Measurements from ENCODE around the gene LAMC2. TPM values are rescaled to one million over a fixed set of nuclear protein-coding genes. Genes with fewer than 3 reads are reported as not detected.

Gene LAMC2
- total and polyA plus RNA-seq, 2 of the 8 experiments (the other 6 are each of a cell fraction or from before 2014, with no cell fraction given) = 4.6 to 12.9 TPM

DNA sequence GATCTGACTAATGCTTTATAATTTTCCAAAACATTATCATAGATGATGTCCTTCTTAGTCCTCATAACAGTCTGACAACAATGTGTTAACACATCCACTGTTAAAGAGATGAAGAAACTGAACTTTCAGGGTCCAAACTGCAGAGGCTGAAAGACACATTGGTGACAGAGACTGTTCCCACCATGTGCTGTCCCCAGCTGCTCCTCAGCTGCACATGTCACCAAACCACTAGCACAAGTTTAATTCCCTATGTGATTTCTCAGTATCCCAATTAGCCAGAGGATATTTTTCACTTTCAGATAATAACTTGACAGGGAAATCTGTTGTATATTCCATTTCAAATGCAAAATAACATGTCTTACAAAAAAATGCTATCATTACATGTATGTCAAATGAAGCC lies 24.6 kb downstream of the LAMC2 start:
- H3K9me3 ChIP-seq (ENCODE audit: insufficient read depth in 2 of 2, low read depth in 1 of 2, low read length in 1 of 2) = no peaks in the 10 kb centered on the region
- ChIA-PET CTCF (ENCODE audit: partially characterized antibody) (no interaction called here), POLR2A (ENCODE audit: partially characterized antibody) (no interaction called here)
- no peak overlapping the region for H3K23ac ChIP-seq (ENCODE audit: insufficient read length)
- no peak overlapping the region for H2BK120ac ChIP-seq (replicated peaks; ENCODE audit: low read depth, low read length)
- H4K8ac ChIP-seq (ENCODE audit: extremely low read depth, insufficient read depth, low read length) = no peak overlapping the region
- no peak overlapping the region for H3K18ac ChIP-seq (ENCODE audit: extremely low read depth, low read length)
- no peak overlapping the region for H2BK20ac ChIP-seq (ENCODE audit: low read length)
- H4K91ac ChIP-seq (replicated peaks; ENCODE audit: insufficient read length, low read length) = no peak overlapping the region
- H3K36me3 ChIP-seq (ENCODE audit: control insufficient read depth in 2 of 4, insufficient read depth in 4 of 4, low read length in 3 of 4) = no peaks in the 10 kb centered on the region
- no peak overlapping the region for H3K14ac ChIP-seq (ENCODE audit: insufficient read length)
- H2AK5ac ChIP-seq (ENCODE audit: low read depth, low read length) = no peak overlapping the region
- no peaks in the 10 kb centered on the region for H3K79me2 ChIP-seq (ENCODE audit: control insufficient read depth in 1 of 2, insufficient read depth in 2 of 2, low read length in 2 of 2)
- no peak overlapping the region for H3K27ac ChIP-seq (ENCODE audit: low read depth, low read length)
- no peak overlapping the region for H3K56ac ChIP-seq (replicated peaks; ENCODE audit: insufficient read length, low read depth, low read length)
- H3K4me3 ChIP-seq (ENCODE audit: extremely low read depth in 1 of 4, insufficient read depth in 2 of 4, low read depth in 3 of 4, low read length in 4 of 4) = no peak overlapping the region
- H4K5ac ChIP-seq (ENCODE audit: insufficient read length, low read depth, low read length) = no peak overlapping the region
- H2BK12ac ChIP-seq (ENCODE audit: low read depth, low read length) = no peak overlapping the region
- no peaks in the 10 kb centered on the region for H4K20me1 ChIP-seq (replicated peaks in 1 of 2; ENCODE audit: control insufficient read depth in 1 of 2, insufficient read depth in 2 of 2, low read length in 2 of 2)
- H2BK15ac ChIP-seq (ENCODE audit: low read length) = no peak overlapping the region
- no peak overlapping the region for H3K4me2 ChIP-seq (ENCODE audit: insufficient read depth in 1 of 2, low read depth in 2 of 2, low read length in 2 of 2)
- no peaks in the 10 kb centered on the region for H3K79me1 ChIP-seq (ENCODE audit: low read depth, low read length)
- no peaks in the 10 kb centered on the region for H3K4me1 ChIP-seq (replicated peaks in 1 of 4; ENCODE audit: control insufficient read depth in 3 of 4, insufficient read depth in 4 of 4, low read length in 3 of 4)
- H3K23me2 ChIP-seq (ENCODE audit: low read depth, low read length) = no peaks in the 10 kb centered on the region; the same call in 1 of the 2 replicates
- no peaks in the 10 kb centered on the region for H3K27me3 ChIP-seq (replicated peaks in 1 of 4; ENCODE audit: control insufficient read depth in 3 of 4, extremely low read depth in 1 of 4, insufficient read depth in 3 of 4, low read length in 3 of 4)
- no peak for DNase-seq (ENCODE audit: low read depth in 1 of 2, low spot score in 2 of 2)
- TF ChIP-seq SIX5 (IDR thresholded peaks at IDR 0.05; ENCODE audit: low read depth, low read length) (no peak), POLR2AphosphoS5 (IDR thresholded peaks at IDR 0.05; ENCODE audit: low read depth, low read length) (no peak), CHD1 (IDR thresholded peaks at IDR 0.05; ENCODE audit: low read depth, low read length) (no peak), KDM4A (IDR thresholded peaks at IDR 0.05; ENCODE audit: low read depth, low read length, severe bottlenecking) (no peak), EGR1 (IDR thresholded peaks at IDR 0.05; ENCODE audit: borderline replicate concordance, low read depth, low read length) (no peak), TCF12 (IDR thresholded peaks at IDR 0.05; ENCODE audit: low read depth, low read length) (no peak)
- TF ChIP-seq, protein P1, sequence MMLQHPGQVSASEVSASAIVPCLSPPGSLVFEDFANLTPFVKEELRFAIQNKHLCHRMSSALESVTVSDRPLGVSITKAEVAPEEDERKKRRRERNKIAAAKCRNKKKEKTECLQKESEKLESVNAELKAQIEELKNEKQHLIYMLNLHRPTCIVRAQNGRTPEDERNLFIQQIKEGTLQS (IDR thresholded peaks at IDR 0.05; ENCODE audit: insufficient read depth, low read depth, low read length) = no peak
- H3K9ac ChIP-seq (replicated peaks in 1 of 4; ENCODE audit: extremely low read depth in 1 of 4, low read depth in 3 of 4, low read length in 3 of 4) = no peak overlapping the region
- H2AFZ ChIP-seq (ENCODE audit: low read length) = no peak overlapping the region
- H3K4ac ChIP-seq (replicated peaks; ENCODE audit: insufficient read length, low read depth, low read length) = no peak overlapping the region
- no peak overlapping the region for H2BK5ac ChIP-seq (ENCODE audit: low read depth, low read length)
- no peak for FAIRE-seq
